Nephron progenitor cell (in vitro differentiated cells): ENCODE data around the gene CDKL1.

Source experiments
- DNase-seq: peaks from one replicate; pipeline ENCODE4 v3.0.0; 2021
- H3K27ac Mint-ChIP-seq: 2 replicates; pipeline ENCODE4 v1.8.0; 2021; ENCODE audit warnings: mild to moderate bottlenecking, moderate library complexity, mixed read lengths
- H3K27me3 Mint-ChIP-seq: 2 replicates; pipeline ENCODE4 v1.8.0; 2021; ENCODE audit warnings: mild to moderate bottlenecking, low read depth, mixed read lengths; ENCODE audit not compliant: poor library complexity
- H3K36me3 Mint-ChIP-seq: 2 replicates; pipeline ENCODE4 v1.8.0; 2021; ENCODE audit warnings: low read depth, mixed read lengths
- H3K4me1 Mint-ChIP-seq: 2 replicates; pipeline ENCODE4 v1.8.0; 2021; ENCODE audit warnings: mixed read lengths
- H3K4me3 Mint-ChIP-seq: 2 replicates; pipeline ENCODE4 v1.8.0; 2021; ENCODE audit warnings: mild to moderate bottlenecking, moderate library complexity, mixed read lengths
- H3K9me3 Mint-ChIP-seq: 2 replicates; pipeline ENCODE4 v1.8.0; 2021; ENCODE audit warnings: mild to moderate bottlenecking, moderate library complexity, mixed read lengths
- TF ChIP-seq, protein P1 (sequence below): fragments of 200-600 bp; sonication (generic); IDR thresholded peaks from 2 replicates; pipeline ENCODE4 v1.5.0; 2021; ENCODE audit warnings: antibody characterized with exemption

The CDKL1 gene

DNA sequence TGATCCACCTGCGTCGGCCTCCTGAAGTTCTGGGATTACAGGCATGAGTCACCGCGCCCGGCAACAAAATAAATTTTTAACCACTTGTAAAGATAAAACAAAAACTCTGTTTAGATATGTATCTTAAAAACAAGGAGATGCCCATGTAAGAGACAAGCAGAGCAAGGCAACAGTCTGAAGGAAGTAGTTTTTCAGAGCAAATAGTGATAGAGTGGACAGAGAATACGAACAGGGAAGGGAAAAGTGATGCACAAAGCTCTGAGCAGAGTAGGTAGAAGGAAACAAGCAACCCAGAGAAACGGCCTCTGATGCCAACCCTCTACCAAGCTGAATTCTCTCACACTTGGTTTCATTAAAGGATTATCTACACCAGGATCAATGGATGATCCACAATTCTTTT, 24.8 kb upstream of the CDKL1 start:
- no peak overlapping the region for H3K4me3 Mint-ChIP-seq
- H3K36me3 Mint-ChIP-seq: peaks cover 70% of the 10 kb centered on the region
- DNase-seq: no peak
- H3K27me3 Mint-ChIP-seq: peaks cover 6% of the 10 kb centered on the region
- H3K27ac Mint-ChIP-seq: peak overlapping the region; percentile 50
- H3K4me1 Mint-ChIP-seq: peaks cover 8% of the 10 kb centered on the region
- TF ChIP-seq, protein P1, sequence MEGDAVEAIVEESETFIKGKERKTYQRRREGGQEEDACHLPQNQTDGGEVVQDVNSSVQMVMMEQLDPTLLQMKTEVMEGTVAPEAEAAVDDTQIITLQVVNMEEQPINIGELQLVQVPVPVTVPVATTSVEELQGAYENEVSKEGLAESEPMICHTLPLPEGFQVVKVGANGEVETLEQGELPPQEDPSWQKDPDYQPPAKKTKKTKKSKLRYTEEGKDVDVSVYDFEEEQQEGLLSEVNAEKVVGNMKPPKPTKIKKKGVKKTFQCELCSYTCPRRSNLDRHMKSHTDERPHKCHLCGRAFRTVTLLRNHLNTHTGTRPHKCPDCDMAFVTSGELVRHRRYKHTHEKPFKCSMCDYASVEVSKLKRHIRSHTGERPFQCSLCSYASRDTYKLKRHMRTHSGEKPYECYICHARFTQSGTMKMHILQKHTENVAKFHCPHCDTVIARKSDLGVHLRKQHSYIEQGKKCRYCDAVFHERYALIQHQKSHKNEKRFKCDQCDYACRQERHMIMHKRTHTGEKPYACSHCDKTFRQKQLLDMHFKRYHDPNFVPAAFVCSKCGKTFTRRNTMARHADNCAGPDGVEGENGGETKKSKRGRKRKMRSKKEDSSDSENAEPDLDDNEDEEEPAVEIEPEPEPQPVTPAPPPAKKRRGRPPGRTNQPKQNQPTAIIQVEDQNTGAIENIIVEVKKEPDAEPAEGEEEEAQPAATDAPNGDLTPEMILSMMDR: no peak
- peaks cover 3% of the 10 kb centered on the region for H3K9me3 Mint-ChIP-seq

DNA sequence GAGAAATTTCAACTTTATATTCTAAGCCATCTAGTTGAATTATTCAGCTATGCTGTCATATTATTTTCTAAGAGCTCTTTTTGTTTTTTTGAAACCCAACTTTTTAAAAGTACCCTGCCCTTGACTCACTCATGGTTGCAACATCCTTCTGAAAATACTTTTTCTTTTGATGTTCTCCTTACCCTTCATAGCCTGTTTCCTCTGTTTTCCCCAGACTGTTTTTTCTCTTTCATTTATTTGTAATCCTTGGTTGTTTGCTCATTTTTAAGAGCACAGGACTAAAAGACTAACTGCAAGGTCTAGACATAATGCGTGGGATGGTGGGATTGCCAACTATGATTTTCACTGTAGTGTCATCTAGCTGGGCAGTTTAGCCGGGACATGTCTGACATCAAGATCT, 21.2 kb upstream of the CDKL1 start:
- Mint-ChIP-seq H3K9me3 (peaks cover 29% of the 10 kb centered on the region), H3K27me3 (peaks cover 13% of the 10 kb centered on the region), H3K4me1 (no peaks in the 10 kb centered on the region), H3K27ac (no peak overlapping the region), H3K4me3 (no peak overlapping the region), H3K36me3 (peaks cover 95% of the 10 kb centered on the region)
- DNase-seq: no peak
- TF ChIP-seq, protein P1: no peak

DNA sequence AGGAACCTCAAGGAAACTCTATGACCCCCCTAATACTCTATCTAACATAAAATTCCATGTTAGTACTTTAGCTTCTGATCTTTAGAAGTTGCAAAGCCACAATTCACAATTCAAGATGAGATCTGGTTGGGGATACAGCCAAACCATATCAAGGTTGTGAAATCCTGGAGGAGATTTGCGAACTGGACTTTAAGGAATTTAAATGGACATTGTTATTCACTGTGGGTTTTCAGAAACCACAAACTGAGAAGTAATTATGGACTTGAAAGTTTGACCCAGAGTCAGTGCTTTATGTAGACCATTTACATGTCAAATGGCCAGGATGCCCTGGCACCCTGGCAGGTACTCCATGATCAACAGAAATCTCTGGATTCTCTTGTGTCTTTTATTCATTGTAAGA, 14.2 kb upstream of the CDKL1 start:
- TF ChIP-seq, protein P1: no peak
- no peak overlapping the region for H3K27ac Mint-ChIP-seq
- DNase-seq: no peak
- no peaks in the 10 kb centered on the region for H3K4me1 Mint-ChIP-seq
- H3K4me3 Mint-ChIP-seq: no peak overlapping the region
- H3K9me3 Mint-ChIP-seq: peaks cover 70% of the 10 kb centered on the region
- peaks cover 88% of the 10 kb centered on the region for H3K36me3 Mint-ChIP-seq
- peaks cover 11% of the 10 kb centered on the region for H3K27me3 Mint-ChIP-seq

DNA sequence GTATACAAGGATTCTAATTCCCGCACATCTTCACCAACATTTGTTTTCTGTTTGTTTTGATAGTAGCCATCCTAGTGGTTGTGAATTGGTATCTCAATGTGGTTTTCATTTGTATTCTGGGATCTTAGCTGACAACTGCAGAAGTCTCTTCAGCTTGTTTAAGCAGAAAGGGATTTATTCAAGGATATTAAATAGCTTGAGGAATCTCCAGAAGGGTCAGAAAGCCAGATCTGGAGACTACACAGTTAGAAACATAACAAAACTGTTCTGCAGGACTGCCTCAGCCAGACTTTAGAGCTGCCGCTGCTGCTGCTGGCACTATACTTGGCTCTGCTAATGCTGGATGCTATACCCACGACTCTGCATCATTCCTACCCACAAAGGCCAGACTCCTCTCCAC, 13.4 kb upstream of the CDKL1 start:
- Mint-ChIP-seq H3K4me1 (no peaks in the 10 kb centered on the region), H3K27me3 (peaks cover 8% of the 10 kb centered on the region), H3K36me3 (peaks cover 88% of the 10 kb centered on the region), H3K9me3 (peaks cover 74% of the 10 kb centered on the region), H3K27ac (no peak overlapping the region), H3K4me3 (no peak overlapping the region)
- TF ChIP-seq, protein P1: no peak
- no peak for DNase-seq

DNA sequence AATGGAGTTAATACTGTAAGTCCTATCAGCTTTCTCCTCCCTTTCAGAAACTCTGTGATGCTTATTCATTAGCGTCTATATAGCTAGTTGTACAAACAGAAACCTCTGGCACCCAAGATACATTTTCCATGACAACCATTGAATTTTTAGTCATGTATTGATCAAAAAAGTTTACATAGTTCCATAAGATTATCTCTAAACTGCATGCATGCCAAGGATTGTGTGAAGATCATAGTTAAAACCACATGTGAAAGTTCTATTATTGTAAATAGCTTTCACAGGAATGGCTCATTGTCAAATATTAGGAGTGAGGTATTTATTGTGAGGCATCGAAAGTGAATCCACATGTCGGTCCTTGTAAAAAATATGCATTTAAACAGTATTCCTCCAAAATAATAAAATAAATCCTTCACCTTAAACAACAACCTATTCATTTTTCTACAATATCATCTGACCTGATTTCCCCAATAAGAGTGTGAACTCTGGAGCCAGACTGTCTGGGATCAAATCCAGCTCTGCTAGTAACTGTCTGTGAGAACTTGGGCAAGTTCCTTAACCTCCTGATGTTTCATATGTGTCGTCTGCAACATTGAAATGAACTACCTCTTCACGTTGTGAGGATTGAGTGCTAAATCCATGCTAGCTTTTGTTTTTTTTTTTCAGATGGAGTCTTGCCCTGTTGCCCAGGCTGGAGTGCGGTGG, 10.6 kb upstream of the CDKL1 start:
- peaks cover 60% of the 10 kb centered on the region for H3K36me3 Mint-ChIP-seq
- H3K27ac Mint-ChIP-seq: no peak overlapping the region
- peaks cover 13% of the 10 kb centered on the region for H3K4me1 Mint-ChIP-seq
- DNase-seq: no peak
- H3K9me3 Mint-ChIP-seq: peaks cover 63% of the 10 kb centered on the region
- no peak overlapping the region for H3K4me3 Mint-ChIP-seq
- TF ChIP-seq, protein P1: no peak
- peaks cover 4% of the 10 kb centered on the region for H3K27me3 Mint-ChIP-seq

DNA sequence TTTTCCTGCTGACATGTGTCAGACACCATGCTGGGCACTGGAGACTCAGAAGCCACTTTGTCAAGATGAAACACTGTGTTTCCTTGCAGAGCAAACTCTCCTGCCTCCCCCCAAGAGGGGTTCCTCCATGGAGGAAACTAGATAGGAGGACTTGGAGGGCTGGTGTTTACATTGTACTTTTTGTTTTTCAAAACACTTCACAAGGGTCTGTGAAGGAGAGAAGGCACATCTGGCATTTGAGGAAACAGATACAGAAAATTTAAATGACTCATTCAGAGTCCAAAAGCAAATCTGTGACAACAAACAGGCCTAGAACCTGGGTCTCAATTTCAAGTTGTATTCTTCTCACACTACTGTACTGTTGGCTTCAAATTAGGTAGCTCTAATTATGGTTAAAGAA, 6.7 kb upstream of the CDKL1 start:
- peaks cover 24% of the 10 kb centered on the region for H3K36me3 Mint-ChIP-seq
- peaks cover 16% of the 10 kb centered on the region for H3K4me1 Mint-ChIP-seq
- H3K27ac Mint-ChIP-seq: peak overlapping the region; percentile 82
- H3K27me3 Mint-ChIP-seq: peaks cover 4% of the 10 kb centered on the region
- H3K9me3 Mint-ChIP-seq: peaks cover 39% of the 10 kb centered on the region
- no peak overlapping the region for H3K4me3 Mint-ChIP-seq
- TF ChIP-seq, protein P1: no peak
- no peak for DNase-seq
